Neural progenitor cell (in vitro differentiated cells): ENCODE measurements around the gene ERC2. TPM values are rescaled to one million over a fixed set of nuclear protein-coding genes. Genes with fewer than 3 reads are reported as not detected.

Experiments
- DNase-seq: peaks from one replicate; pipeline ENCODE4 v3.0.0-alpha.2; 2016; ENCODE audit warnings: low spot score
- H2AFZ ChIP-seq: fragments of 200-600 bp; sonication (generic); replicated peaks from 2 replicates; pipeline ENCODE4 v1.6.1; 2016; ENCODE audit warnings: antibody characterized with exemption
- H3F3A ChIP-seq: fragments of 200-600 bp; sonication (generic); 2 replicates; pipeline ENCODE4 v1.6.1; 2016; ENCODE audit warnings: antibody characterized with exemption, low read depth
- H3K27ac ChIP-seq: fragments of 200-600 bp; sonication (generic); 2 replicates; pipeline ENCODE4 v1.5.1; 2016; ENCODE audit warnings: mild to moderate bottlenecking
- H3K27me3 ChIP-seq: fragments of 200-600 bp; sonication (generic); 2 replicates; pipeline ENCODE4 v1.6.1; 2016; ENCODE audit warnings: mild to moderate bottlenecking, moderate library complexity
- H3K36me3 ChIP-seq: fragments of 200-600 bp; sonication (generic); 2 replicates; pipeline ENCODE4 v1.5.1; 2016
- H3K4me1 ChIP-seq: fragments of 200-600 bp; sonication (generic); 2 replicates; pipeline ENCODE4 v1.6.1; 2016; ENCODE audit warnings: mixed run types
- H3K4me2 ChIP-seq: fragments of 200-600 bp; sonication (generic); 2 replicates; pipeline ENCODE4 v1.6.1; 2016
- H3K4me3 ChIP-seq: fragments of 200-600 bp; sonication (generic); 2 replicates; pipeline ENCODE4 v1.5.1; 2016
- H3K79me2 ChIP-seq: fragments of 200-600 bp; sonication (generic); 2 replicates; pipeline ENCODE4 v1.6.1; 2016; ENCODE audit warnings: low read depth
- H3K9ac ChIP-seq: fragments of 200-600 bp; sonication (generic); 2 replicates; pipeline ENCODE4 v1.6.1; 2016
- H3K9me3 ChIP-seq: fragments of 200-600 bp; sonication (generic); 2 replicates; pipeline ENCODE4 v1.5.1; 2016; ENCODE audit warnings: low read depth
- H4K20me1 ChIP-seq: fragments of 200-600 bp; sonication (generic); 2 replicates; pipeline ENCODE4 v1.6.1; 2016; ENCODE audit warnings: low read depth
- H3K27ac Mint-ChIP-seq: 3 replicates; pipeline ENCODE4 v1.8.0; 2021; ENCODE audit warnings: mixed read lengths
- H3K27me3 Mint-ChIP-seq: 2 replicates; pipeline ENCODE4 v1.8.0; 2022; ENCODE audit warnings: low read depth, mild to moderate bottlenecking, inconsistent platforms, moderate library complexity, mixed read lengths; ENCODE audit not compliant: insufficient read depth
- H3K36me3 Mint-ChIP-seq: 3 replicates; pipeline ENCODE4 v1.8.0; 2021; ENCODE audit warnings: mixed read lengths
- H3K4me1 Mint-ChIP-seq: 3 replicates; pipeline ENCODE4 v1.8.0; 2021; ENCODE audit warnings: mixed read lengths
- H3K4me3 Mint-ChIP-seq: 3 replicates; pipeline ENCODE4 v1.8.0; 2021; ENCODE audit warnings: mild to moderate bottlenecking, moderate library complexity, mixed read lengths
- H3K9me3 Mint-ChIP-seq: 3 replicates; pipeline ENCODE4 v1.8.0; 2020; ENCODE audit warnings: mixed read lengths
- CTCF ChIP-seq: fragments of 200-600 bp; sonication (generic); IDR thresholded peaks from 2 replicates; pipeline ENCODE4 v1.5.1; 2017; ENCODE audit warnings: antibody characterized with exemption, mild to moderate bottlenecking
- EZH2 ChIP-seq: fragments of 200-600 bp; sonication (generic); IDR thresholded peaks from 2 replicates; pipeline ENCODE4 v1.6.1; 2017; ENCODE audit warnings: antibody characterized with exemption, mild to moderate bottlenecking, moderate library complexity
- EZH2phosphoT487 ChIP-seq: fragments of 200-600 bp; sonication (generic); IDR thresholded peaks from 2 replicates; pipeline ENCODE4 v1.6.1; 2017; ENCODE audit warnings: antibody characterized with exemption
- total RNA-seq: library from RNA; depleted of rRNA; stranded (reverse); fragments of >200 nt; gene quantifications from 2 replicates; pipeline ENCODE4 v1.2.3, GENCODE V29; 2015; ENCODE audit warnings: low replicate concordance

The ERC2 gene
- total RNA-seq, 1 donor from 2014 or later, result 24.8 TPM

DNA sequence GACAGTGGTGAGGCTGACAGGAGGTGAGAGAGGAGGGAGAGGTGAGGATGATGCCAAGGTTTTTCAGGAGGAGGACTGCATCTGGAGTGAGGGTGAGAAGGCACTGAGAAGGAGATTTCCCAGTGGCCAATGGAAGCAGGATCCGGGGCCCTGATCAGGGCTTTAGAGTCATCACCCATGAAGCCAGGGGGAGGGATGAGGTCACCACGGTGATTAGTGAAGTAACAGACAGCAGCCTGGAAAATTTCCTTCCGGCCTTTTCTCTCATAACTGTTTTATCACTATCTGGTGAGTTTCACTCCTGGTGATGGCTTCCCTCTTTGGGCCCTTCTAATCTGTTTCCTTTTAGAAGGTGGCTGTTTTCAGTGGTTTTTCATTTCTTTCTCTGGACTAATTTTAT lies 900.7 kb downstream of the ERC2 start:
- peaks cover 9% of the 10 kb centered on the region for H3K4me1 ChIP-seq
- peaks cover 12% of the 10 kb centered on the region for H3F3A ChIP-seq
- no peak overlapping the region for H3K27ac ChIP-seq
- Mint-ChIP-seq H3K36me3 (no peaks in the 10 kb centered on the region), H3K27me3 (peaks cover 8% of the 10 kb centered on the region), H3K4me1 (peaks cover 23% of the 10 kb centered on the region), H3K4me3 (no peak overlapping the region), H3K9me3 (no peaks in the 10 kb centered on the region), H3K27ac (no peak overlapping the region)
- no peaks in the 10 kb centered on the region for H3K27me3 ChIP-seq
- no peak overlapping the region for H2AFZ ChIP-seq
- H3K4me2 ChIP-seq, result no peak overlapping the region
- H4K20me1 ChIP-seq, result no peaks in the 10 kb centered on the region
- TF ChIP-seq EZH2phosphoT487, result no peak
- no peak for TF ChIP-seq CTCF
- no peak for TF ChIP-seq EZH2
- no peak for DNase-seq
- H3K79me2 ChIP-seq, result no peaks in the 10 kb centered on the region
- no peak overlapping the region for H3K9ac ChIP-seq
- no peaks in the 10 kb centered on the region for H3K36me3 ChIP-seq
- no peak overlapping the region for H3K4me3 ChIP-seq
- no peaks in the 10 kb centered on the region for H3K9me3 ChIP-seq

DNA sequence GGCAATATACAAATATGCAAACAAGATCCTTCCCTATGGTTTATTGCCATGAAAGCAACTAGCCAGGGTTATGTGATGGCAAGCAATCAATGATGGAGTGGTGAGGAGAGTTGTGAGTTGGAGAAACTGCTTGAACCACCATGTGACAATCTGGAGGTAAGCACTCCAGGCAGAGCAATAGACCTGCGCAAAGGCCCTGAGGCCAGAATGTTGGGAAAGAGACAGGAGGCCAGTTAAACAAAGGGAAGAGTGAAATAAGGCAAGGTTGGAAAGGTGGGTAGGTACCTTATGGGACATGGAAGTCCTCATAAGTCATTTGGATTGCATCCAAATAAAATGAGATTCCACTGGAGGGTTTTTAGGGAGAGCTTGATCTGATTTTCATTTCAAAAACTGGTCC lies 901.1 kb downstream of the ERC2 start:
- Histone ChIP-seq H4K20me1 (no peaks in the 10 kb centered on the region), H3K4me3 (no peak overlapping the region), H3K9me3 (no peaks in the 10 kb centered on the region), H3K4me2 (no peak overlapping the region), H2AFZ (no peak overlapping the region), H3F3A (peaks cover 8% of the 10 kb centered on the region), H3K79me2 (no peaks in the 10 kb centered on the region), H3K36me3 (no peaks in the 10 kb centered on the region), H3K4me1 (peaks cover 9% of the 10 kb centered on the region), H3K27ac (no peak overlapping the region), H3K9ac (no peak overlapping the region), H3K27me3 (no peaks in the 10 kb centered on the region)
- no peaks in the 10 kb centered on the region for H3K36me3 Mint-ChIP-seq
- TF ChIP-seq EZH2phosphoT487, result no peak
- TF ChIP-seq EZH2, result no peak
- TF ChIP-seq CTCF, result no peak
- peaks cover 6% of the 10 kb centered on the region for H3K27me3 Mint-ChIP-seq
- no peak overlapping the region for H3K4me3 Mint-ChIP-seq
- H3K9me3 Mint-ChIP-seq, result no peaks in the 10 kb centered on the region
- H3K27ac Mint-ChIP-seq, result no peak overlapping the region
- H3K4me1 Mint-ChIP-seq, result peaks cover 21% of the 10 kb centered on the region
- DNase-seq, result no peak

DNA sequence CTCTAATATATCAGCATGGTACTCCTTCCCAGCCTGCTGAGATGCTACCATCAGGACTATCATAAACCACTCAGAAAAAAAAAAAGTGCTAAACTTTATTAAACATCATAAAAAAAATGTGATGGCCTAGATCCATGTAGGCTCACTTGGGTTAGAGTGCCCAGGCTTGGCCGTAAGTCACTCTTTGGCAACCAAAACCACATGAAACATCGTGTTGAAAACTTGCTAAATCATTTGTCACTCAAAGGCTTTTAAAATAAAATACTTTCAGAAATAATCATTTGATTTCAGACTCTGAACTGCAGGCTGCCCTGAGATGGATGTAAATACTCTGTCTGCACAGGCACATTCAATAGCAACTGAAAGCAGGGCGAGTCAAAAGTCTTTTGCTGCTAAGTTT lies 902.7 kb downstream of the ERC2 start:
- no peaks in the 10 kb centered on the region for H3K79me2 ChIP-seq
- no peak overlapping the region for H3K9ac ChIP-seq
- H3K9me3 Mint-ChIP-seq, result no peaks in the 10 kb centered on the region
- no peak overlapping the region for H3K4me3 ChIP-seq
- no peaks in the 10 kb centered on the region for H3K27me3 ChIP-seq
- no peak overlapping the region for H2AFZ ChIP-seq
- H3K4me1 ChIP-seq, result no peaks in the 10 kb centered on the region
- H4K20me1 ChIP-seq, result no peaks in the 10 kb centered on the region
- H3K4me3 Mint-ChIP-seq, result no peak overlapping the region
- H3F3A ChIP-seq, result no peaks in the 10 kb centered on the region
- no peaks in the 10 kb centered on the region for H3K36me3 Mint-ChIP-seq
- no peak overlapping the region for H3K27ac ChIP-seq
- DNase-seq, result no peak
- no peaks in the 10 kb centered on the region for H3K36me3 ChIP-seq
- no peaks in the 10 kb centered on the region for H3K9me3 ChIP-seq
- H3K27me3 Mint-ChIP-seq, result peaks cover 3% of the 10 kb centered on the region
- no peak overlapping the region for H3K27ac Mint-ChIP-seq
- H3K4me1 Mint-ChIP-seq, result peaks cover 9% of the 10 kb centered on the region
- no peak for TF ChIP-seq CTCF
- TF ChIP-seq EZH2phosphoT487, result no peak
- TF ChIP-seq EZH2, result no peak
- no peak overlapping the region for H3K4me2 ChIP-seq

GRCh38 chr3:55564726-55565125 lies 903.5 kb downstream of the ERC2 start:
- H3K27me3 Mint-ChIP-seq, result peaks cover 3% of the 10 kb centered on the region

More at GRCh38 chr3:55564726-55565125, 903.5 kb downstream of the ERC2 start:
- no peak for DNase-seq
- H3K4me1 Mint-ChIP-seq, result peaks cover 9% of the 10 kb centered on the region
- Histone ChIP-seq H2AFZ (no peak overlapping the region), H3K36me3 (no peaks in the 10 kb centered on the region), H3K27ac (no peak overlapping the region), H3K4me1 (no peaks in the 10 kb centered on the region), H3K27me3 (no peaks in the 10 kb centered on the region), H3K79me2 (no peaks in the 10 kb centered on the region), H3K9me3 (no peaks in the 10 kb centered on the region), H3K4me3 (no peak overlapping the region), H3K4me2 (no peak overlapping the region), H4K20me1 (no peaks in the 10 kb centered on the region), H3K9ac (no peak overlapping the region), H3F3A (no peaks in the 10 kb centered on the region)
- no peak for TF ChIP-seq EZH2
- no peak for TF ChIP-seq CTCF
- TF ChIP-seq EZH2phosphoT487, result no peak
- peak overlapping the region; percentile 9 for H3K27ac Mint-ChIP-seq
- H3K4me3 Mint-ChIP-seq, result no peak overlapping the region
- no peaks in the 10 kb centered on the region for H3K9me3 Mint-ChIP-seq
- H3K36me3 Mint-ChIP-seq, result no peaks in the 10 kb centered on the region
